Right lobe of liver (tissue), 6 donors: ENCODE measurements around the gene PTPN6. TPM values are rescaled to one million over a fixed set of nuclear protein-coding genes. Genes with fewer than 3 reads are reported as not detected.

ENCODE experiments used
- ATAC-seq, 4 donors: fragments of 200-7000 bp; cut with Tn5 transposase; one replicate each; pipeline ENCODE4 v1.9.1; 2020; ENCODE audit warnings: mild to moderate bottlenecking in 4 of 4, moderate library complexity in 4 of 4
- DNase-seq, 3 donors: peaks; one replicate each; pipeline ENCODE4 v3.0.0-alpha.2; 2020
- H3K27ac ChIP-seq, 3 donors: fragments of 200-600 bp; one replicate each; pipeline ENCODE4 v1.8.0; 2022
- H3K27me3 ChIP-seq, 2 donors: fragments of 200-600 bp; one replicate each; pipeline ENCODE4 v1.8.0; 2022
- H3K36me3 ChIP-seq, 4 donors: fragments of 200-600 bp; sonication (generic) in 1 of 4; one replicate each; pipeline versions ENCODE4 v1.5.1 to v1.8.0; 2017 to 2022; ENCODE audit warnings: control low read depth in 1 of 4
- H3K4me1 ChIP-seq, 4 donors: fragments of 200-600 bp; sonication (generic) in 1 of 4; one replicate each; pipeline versions ENCODE4 v1.5.1 to v1.8.0; 2017 to 2022; ENCODE audit warnings: control low read depth in 1 of 4
- H3K4me3 ChIP-seq, 3 donors: fragments of 200-600 bp; one replicate each; pipeline ENCODE4 v1.8.0; 2022
- H3K9me3 ChIP-seq, 4 donors: fragments of 200-600 bp; sonication (generic) in 1 of 4; one replicate each; pipeline versions ENCODE4 v1.5.1 to v1.8.0; 2017 to 2022; ENCODE audit warnings: control low read depth in 1 of 4
- POLR2A ChIP-seq: fragments of 450-650 bp; IDR thresholded peaks from one replicate; pipeline ENCODE4 v1.6.1; 2017; ENCODE audit warnings: antibody characterized with exemption, mild to moderate bottlenecking
- WGBS: methylation state at CpG from one replicate; pipeline ENCODE4 v1.1.6; 2018; ENCODE audit warnings: low coverage, low lambda C conversion rate; ENCODE audit not compliant: insufficient coverage; ENCODE audit errors: missing lambda C conversion rate; 5-methylcytosine and 5-hydroxymethylcytosine counted together
- intact Hi-C, 2 donors: fragments of 100-400 bp; cut with DNase I; formaldehyde crosslinking; loops; one replicate each; pipeline versions ENCODE4 v1.11.2 to v1.14.1; 2022
- total RNA-seq, 6 experiments: library from RNA; depleted of rRNA in 2 of 6; stranded (reverse); fragments of >200 nt in 2 of 6; fragmentation: NEBNext Ultra II Directional in 3 of 6; extraction: Animal tissue kit (Norgen Biotek cat#: 25700) in 3 of 6; gene quantifications; one replicate each; pipeline versions ENCODE4 v1.1.0 to v1.2.4, GENCODE V29; 2016 to 2023
- TF ChIP-seq, protein P1 (sequence below), 4 donors: fragments of 200-600 bp in 3 of 4; fragments of 450-650 bp in 1 of 4; IDR thresholded peaks; one replicate each; pipeline versions ENCODE4 v1.5.1 to v1.8.0; 2016 to 2022; ENCODE audit warnings: antibody characterized with exemption in 4 of 4, mild to moderate bottlenecking in 2 of 4
- donor health status: DM: no; HTN: yes; CAD: no.
- donor health status: DM: no; HTN: no; CAD: no.
- donor health status: DM: no; HTN: no; CAD: no.
- donor health status: DM: no; HTN: yes; CAD: no.
- donor health status: DM: no; HTN: yes; CAD: no.

Gene PTPN6
- total RNA-seq, 6 experiments from 2014 or later: 12.1 to 30.6 (median 19.4) TPM

GRCh38 chr12:6968426-6968825 is 17.3 kb downstream of the PTPN6 start:
- ATAC-seq: no peak
- DNase-seq: no peak
- H3K27me3 ChIP-seq: no peaks in the 10 kb centered on the region
- peak overlapping the region in 1 of 3 donors; percentile 92 for H3K27ac ChIP-seq
- H3K36me3 ChIP-seq: peaks cover 6 to 38% (median 25%) of the 10 kb centered on the region in 4 donors
- 61% methylated on average over 3 of the region's 9 CpGs for WGBS
- intact Hi-C loops: no loop called here
- no peak overlapping the region for H3K4me3 ChIP-seq
- TF ChIP-seq, protein P1, sequence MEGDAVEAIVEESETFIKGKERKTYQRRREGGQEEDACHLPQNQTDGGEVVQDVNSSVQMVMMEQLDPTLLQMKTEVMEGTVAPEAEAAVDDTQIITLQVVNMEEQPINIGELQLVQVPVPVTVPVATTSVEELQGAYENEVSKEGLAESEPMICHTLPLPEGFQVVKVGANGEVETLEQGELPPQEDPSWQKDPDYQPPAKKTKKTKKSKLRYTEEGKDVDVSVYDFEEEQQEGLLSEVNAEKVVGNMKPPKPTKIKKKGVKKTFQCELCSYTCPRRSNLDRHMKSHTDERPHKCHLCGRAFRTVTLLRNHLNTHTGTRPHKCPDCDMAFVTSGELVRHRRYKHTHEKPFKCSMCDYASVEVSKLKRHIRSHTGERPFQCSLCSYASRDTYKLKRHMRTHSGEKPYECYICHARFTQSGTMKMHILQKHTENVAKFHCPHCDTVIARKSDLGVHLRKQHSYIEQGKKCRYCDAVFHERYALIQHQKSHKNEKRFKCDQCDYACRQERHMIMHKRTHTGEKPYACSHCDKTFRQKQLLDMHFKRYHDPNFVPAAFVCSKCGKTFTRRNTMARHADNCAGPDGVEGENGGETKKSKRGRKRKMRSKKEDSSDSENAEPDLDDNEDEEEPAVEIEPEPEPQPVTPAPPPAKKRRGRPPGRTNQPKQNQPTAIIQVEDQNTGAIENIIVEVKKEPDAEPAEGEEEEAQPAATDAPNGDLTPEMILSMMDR (IDR thresholded peaks at IDR 0.05): no peak
- TF ChIP-seq POLR2A: no peak
- H3K4me1 ChIP-seq: peaks cover 0 to 31% (median 5%) of the 10 kb centered on the region in 4 donors
- H3K9me3 ChIP-seq: no peaks in the 10 kb centered on the region

DNA sequence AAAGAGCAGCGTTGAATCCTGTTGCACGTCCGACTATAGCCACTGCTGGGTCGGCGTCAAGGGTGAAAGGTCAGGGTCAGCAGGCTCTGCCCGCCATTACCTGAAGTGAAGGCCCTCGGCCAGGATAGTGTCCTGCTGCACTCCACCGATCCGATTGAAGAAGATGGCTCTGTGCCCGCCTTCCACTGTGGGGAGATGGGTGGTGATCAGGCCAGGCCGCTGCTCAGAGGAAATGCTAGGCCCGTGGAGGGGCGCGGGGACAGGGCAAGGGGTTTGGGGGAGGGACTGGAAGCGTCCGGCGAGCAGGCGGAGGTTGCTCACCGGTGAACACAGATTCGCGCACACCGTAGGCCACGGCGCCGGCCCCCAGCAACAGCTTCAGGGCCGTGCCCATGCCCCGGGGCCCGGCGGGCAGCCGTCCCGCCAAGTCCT is 19.0 kb downstream of the PTPN6 start:
- peak; percentile 8 to 47 (median 36) for ATAC-seq
- intact Hi-C loops: no loop called here
- no CpG with 5 or more reads among the region's 31 CpGs for WGBS
- Histone ChIP-seq H3K4me3 (peak overlapping the region; percentile 91 to 99 (median 99)), H3K9me3 (no peaks in the 10 kb centered on the region), H3K4me1 (peaks cover 0 to 31% (median 3%) of the 10 kb centered on the region in 4 donors), H3K27me3 (no peaks in the 10 kb centered on the region), H3K36me3 (peaks cover 6 to 51% (median 28%) of the 10 kb centered on the region in 4 donors), H3K27ac (peak overlapping the region; percentile 75 to 92 (median 92))
- TF ChIP-seq POLR2A: no peak
- TF ChIP-seq, protein P1 (IDR thresholded peaks at IDR 0.05): no peak
- peak in 2 of 3 donors; percentile 68 to 73 for DNase-seq

DNA sequence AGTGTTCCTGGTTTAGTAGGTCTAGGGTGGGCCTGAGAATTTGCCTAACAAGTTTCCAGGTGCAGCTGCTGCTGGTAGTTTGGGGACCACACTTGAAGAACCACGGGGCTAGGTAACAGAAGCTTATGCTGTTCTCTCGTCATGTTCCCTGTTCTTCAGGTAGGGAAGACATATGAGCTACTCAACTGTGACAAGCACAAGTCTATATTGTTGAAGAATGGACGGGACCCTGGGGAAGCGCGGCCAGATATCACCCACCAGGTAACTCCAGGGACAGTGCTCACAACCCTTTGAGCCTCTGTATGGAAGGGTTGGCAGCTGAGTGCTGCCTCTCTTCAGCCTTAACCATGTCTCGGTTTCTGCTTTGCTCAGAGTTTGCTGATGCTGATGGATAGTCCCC is 23.0 kb downstream of the PTPN6 start:
- DNase-seq (no peak), ATAC-seq (no peak)
- no peak overlapping the region for H3K4me3 ChIP-seq
- H3K9me3 ChIP-seq: no peaks in the 10 kb centered on the region
- H3K27ac ChIP-seq: no peak overlapping the region
- no peak for TF ChIP-seq POLR2A
- TF ChIP-seq, protein P1 (IDR thresholded peaks at IDR 0.05): no peak
- no peaks in the 10 kb centered on the region for H3K27me3 ChIP-seq
- 92% methylated on average over 6 of the region's 6 CpGs for WGBS
- H3K4me1 ChIP-seq: peaks cover 0 to 20% (median 2%) of the 10 kb centered on the region in 4 donors
- peaks cover 0 to 53% (median 29%) of the 10 kb centered on the region in 4 donors for H3K36me3 ChIP-seq
- intact Hi-C loops: no loop called here

DNA sequence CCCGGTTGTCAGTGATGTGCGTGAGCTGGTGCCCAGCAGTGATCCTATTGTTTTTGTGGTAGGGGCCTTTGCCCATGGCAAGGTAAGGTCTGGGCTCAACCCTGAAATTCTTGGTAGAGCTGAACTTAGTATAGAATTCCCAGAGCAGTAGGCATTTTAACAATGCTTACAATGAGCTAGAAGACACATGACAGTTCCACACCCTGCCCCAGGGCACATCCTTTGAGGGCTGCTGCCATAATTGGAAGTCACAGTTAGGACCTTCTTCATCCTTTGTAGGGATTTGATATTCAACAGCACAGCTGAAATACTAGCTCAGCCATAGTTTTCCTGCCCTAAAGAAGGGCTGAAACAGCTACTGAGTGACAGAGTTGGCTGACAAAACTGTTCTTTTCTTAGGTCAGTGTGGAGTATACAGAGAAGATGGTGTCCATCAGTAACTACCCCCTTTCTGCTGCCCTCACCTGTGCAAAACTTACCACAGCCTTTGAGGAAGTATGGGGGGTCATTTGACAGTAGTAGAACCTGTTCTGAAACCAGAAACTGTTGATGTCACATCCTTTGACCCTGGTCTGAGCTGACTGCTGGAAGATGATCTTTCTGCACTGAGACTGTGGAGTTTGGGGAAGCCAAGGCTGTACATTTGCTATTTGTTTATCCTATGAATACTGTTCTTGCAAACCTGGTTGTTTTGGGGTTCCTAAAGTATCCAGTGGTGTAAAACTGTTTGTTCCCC is 24.3 kb downstream of the PTPN6 start:
- no peak for ATAC-seq
- WGBS: 94% methylated on average over 2 of the region's 2 CpGs
- no peak for TF ChIP-seq POLR2A
- TF ChIP-seq, protein P1 (IDR thresholded peaks at IDR 0.05): no peak

More for the DNA sequence above, 24.3 kb downstream of the PTPN6 start:
- Histone ChIP-seq H3K4me3 (no peak overlapping the region), H3K4me1 (peaks cover 0 to 17% (median 1%) of the 10 kb centered on the region in 4 donors), H3K9me3 (no peaks in the 10 kb centered on the region), H3K27ac (no peak overlapping the region), H3K27me3 (no peaks in the 10 kb centered on the region), H3K36me3 (peaks cover 0 to 64% (median 37%) of the 10 kb centered on the region in 4 donors)
- intact Hi-C loops: no loop called here
- DNase-seq: no peak
